GM21360 (cell line): Measurements from ENCODE around the gene LPO.

Experiments
- ATAC-seq: cut with Tn5 transposase; IDR thresholded peaks from one replicate; pipeline ENCODE4 v1.9.1; 2021; ENCODE audit warnings: mild to moderate bottlenecking, moderate library complexity; ENCODE audit not compliant: unreplicated experiment

LPO gene

GRCh38 chr17:58314706-58315015 lies 76.3 kb downstream of the LPO start:
- no peak for ATAC-seq

- ATAC-seq: no peak
Measured at GRCh38 chr17:58315281-58315711, 76.9 kb downstream of the LPO start.

GRCh38 chr17:58315750-58316149 lies 77.4 kb downstream of the LPO start:
- no peak for ATAC-seq

- ATAC-seq: no peak
Measured at GRCh38 chr17:58316260-58316960, 78.0 kb downstream of the LPO start.

- ATAC-seq: no peak
Measured at GRCh38 chr17:58317421-58318064, 79.2 kb downstream of the LPO start.

- no peak for ATAC-seq
Measured at GRCh38 chr17:58318065-58318481, 79.7 kb downstream of the LPO start.
